ENCODE measurements around the gene CECR2.
"Not testable (repeated sequence)": the region's sequence is repeated elsewhere in the genome, so short reads cannot be mapped to it uniquely, and the experiment has no call there.

CECR2 gene

DNA sequence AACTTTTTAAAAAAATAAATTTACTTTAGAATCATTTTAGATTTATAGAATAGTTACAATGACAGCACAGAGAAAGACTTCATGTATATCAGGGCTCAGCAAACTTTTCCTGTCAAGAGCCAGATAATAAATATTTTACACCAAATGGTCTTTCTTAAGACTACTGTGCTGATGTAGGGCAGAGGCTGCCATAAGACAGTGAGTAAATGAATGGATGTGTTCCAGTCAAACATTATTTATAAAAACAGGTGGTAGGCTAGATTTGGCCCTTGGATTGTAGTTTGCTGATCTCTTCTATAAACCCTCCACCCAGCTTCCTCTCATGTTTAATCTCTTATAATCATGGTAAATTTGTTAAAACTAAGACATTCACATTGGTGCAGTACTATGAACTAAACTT is 33.0 kb downstream of the CECR2 start:
- no peak for DNase-seq (ENCODE audit: low read depth)

DNA sequence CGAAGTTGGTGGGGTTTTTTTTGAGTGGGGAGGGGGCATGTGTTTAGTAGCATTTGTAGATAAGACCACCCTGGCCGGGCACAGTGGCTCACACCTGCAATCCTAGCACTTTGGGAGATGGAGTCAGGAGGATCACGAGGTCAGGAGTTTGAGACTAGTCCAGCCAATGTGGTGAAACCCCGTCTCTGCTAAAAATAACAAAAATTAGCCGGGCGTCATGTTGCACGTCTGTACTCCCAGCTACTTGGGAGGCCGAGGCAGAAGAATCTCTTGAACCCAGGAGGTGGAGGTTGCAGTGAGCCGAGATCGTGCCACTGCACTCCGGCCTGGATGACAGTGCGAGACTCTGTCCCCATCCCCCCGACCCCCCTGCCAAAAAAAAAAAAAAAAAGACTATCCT is 34.6 kb downstream of the CECR2 start:
- no peak for DNase-seq (ENCODE audit: low read depth)

DNA sequence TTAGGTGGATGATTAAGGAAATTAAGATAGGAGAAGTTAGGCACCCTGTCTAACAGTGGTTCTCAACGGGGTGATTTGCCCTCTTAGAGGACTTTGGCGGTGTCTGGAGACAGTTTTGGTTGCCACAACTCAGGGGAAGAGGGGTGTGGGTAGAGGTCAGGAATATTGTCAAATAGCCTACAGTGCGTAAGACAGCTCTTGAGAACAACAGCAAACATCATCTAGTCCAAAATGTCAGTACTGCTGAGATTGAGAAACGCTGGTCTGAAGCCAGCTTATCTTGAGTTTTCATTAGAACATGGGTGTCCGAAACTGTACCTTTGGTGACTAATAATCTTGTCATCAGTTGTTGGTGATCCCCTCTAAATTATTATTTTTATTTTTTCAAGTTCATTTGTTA is 38.4 kb downstream of the CECR2 start:
- no peak for DNase-seq (ENCODE audit: low read depth)

DNA sequence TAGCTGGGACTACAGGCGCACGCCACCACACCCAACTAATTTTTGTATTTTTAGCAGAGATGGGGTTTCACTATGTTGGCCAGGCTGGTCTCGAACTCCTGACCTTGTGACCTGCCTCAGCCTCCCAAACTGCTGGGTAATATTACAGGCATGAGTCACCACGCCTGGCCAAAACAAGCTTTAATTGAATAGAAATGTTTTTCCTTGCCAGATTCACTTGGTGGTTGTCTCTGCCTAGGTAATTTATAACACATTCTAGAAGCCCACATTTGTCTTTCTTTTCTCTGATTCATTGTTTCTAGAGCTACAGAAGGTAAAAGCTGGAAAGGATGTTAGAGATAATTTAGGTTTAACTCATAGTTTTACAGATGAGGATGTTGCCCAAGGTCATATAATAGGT is 41.3 kb downstream of the CECR2 start:
- DNase-seq (ENCODE audit: low read depth), result no peak

DNA sequence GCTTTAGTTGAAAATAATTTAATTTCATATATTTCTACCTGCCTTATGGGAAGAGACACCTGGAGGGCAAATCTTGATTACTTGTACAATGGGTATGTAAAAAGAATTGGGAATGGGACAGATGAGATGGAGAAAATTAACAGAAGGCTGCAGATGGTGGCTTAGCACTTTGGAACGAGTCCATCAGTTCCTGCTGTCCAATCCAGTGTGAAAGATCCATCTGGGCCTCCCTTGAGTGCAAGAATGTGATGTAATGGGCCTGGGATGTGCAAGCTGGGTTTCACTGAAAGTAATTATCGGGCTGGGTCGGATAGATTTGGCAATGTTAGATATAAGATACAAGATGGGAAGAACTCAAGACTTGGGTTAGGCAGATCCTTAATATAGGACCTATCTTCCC is 42.0 kb downstream of the CECR2 start:
- no peak for DNase-seq (ENCODE audit: low read depth)

DNA sequence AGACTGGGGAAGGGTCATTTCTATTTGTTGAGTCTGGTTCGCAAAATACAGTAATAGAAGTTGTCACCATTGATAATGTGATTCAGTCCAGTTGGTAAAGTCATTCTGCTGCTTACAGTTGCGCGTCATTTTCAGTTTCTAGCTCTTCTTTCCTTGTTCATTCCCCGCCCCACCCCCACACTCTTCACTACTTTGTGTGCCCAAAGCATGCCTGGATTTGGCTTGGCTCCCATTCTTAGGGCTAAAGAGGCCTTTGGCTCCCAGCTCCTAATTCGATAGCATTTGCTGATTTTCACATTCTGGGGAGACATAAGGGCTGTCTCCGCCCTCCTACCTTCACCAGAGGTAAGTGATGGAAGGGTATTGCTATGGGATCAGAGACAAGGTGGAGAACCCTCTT is 43.0 kb downstream of the CECR2 start:
- no peak for DNase-seq (ENCODE audit: low read depth)

GRCh38 chr22:17418890-17419324 is 49.6 kb downstream of the CECR2 start:
- DNase-seq (ENCODE audit: low read depth), result no peak

GRCh38 chr22:17419348-17419747 is 50.1 kb downstream of the CECR2 start:
- DNase-seq (ENCODE audit: low read depth), result no peak

DNA sequence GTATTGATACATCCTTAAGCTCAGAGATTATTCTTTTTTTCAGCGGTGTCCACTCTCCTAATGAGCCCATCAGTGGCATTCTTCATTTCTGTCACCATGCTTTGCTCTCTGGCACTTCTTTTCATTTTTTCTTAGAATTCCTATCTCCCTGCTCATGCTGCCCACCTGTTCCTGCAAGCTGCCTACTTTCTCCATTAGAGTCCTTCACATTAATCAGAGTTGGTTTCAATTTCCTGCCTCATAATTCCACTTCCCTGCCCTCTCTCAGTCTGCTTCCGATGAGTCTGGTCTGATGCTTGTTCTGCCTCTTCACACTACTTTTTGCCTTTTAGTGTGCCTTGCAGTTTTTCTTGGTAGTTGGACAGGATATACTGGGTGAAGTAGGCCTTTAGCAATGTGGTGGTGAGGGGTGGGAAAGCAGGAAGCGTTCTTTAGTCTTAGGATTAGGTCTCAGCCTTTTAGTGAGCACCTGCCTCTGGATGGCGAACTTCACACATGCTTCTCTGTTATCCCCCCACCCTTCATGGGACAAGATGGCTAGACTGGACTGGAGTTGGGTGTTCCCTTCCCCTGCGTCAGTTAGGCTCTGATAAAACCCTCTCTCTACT is 53.6 kb downstream of the CECR2 start:
- no peak for DNase-seq (ENCODE audit: low read depth)

DNA sequence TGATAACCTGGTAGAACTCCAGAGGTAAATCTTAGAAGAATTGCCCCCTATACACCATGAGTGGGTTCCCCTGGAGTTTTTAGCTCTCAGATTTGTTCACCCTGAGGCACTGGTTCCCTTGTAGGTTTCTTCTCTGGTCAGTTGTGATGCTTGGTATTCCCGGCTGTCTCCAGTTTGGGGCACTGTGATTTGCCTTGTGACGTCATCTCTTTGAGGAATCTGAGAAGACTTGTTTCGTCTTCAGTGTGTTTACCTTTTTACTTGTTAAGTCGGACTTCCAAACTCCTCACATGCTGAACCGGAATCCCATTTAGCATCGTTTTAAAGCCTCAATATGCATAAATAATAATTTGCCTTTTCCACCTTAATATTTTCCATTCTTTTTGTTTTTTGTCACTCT is 54.4 kb downstream of the CECR2 start:
- no peak for DNase-seq (ENCODE audit: low read depth)

GRCh38 chr22:17427528-17427927 is 58.3 kb downstream of the CECR2 start:
- DNase-seq (ENCODE audit: low read depth), result not testable (repeated sequence)

GRCh38 chr22:17429516-17429915 is 60.3 kb downstream of the CECR2 start:
- no peak for DNase-seq (ENCODE audit: low read depth)

DNA sequence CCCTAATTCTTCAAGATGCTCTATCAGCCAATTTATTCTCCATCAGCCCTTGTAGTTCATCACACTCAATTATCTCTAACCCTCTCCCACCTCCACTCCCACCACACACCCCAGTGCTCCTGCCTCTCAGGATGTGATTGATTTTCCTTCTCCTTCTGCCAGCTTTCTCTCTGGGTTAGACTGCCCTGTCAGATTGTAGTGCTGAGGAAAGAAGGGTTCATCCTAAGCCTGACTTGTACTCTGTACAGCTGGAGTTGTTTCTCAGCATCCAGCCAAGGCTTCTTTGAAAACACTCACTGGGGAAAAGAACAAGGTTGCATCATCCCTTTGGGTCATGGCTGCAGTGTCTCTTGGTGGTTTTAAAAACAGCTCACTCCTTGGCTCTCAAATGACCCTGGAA is 61.2 kb downstream of the CECR2 start:
- no peak for DNase-seq (ENCODE audit: low read depth)

DNA sequence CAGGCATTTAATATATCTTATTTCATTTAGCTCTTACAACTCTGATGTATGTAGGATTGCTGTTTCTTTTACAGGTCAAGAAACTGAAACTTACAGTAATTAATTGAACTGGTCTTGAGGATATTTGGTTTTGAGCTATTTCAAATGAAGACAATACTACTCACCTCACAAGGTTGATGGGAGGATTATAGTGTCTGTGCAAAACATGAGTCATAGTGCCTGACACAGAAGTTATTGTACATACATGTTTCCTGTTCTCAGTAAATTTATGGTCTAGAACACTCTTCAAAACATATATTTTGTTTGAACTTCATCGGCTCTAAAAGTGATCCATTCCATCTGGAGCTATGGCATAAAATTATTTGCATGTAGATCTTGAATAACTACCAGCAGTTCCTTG is 61.9 kb downstream of the CECR2 start:
- DNase-seq (ENCODE audit: low read depth), result no peak

GRCh38 chr22:17434856-17435255 is 65.6 kb downstream of the CECR2 start:
- DNase-seq (ENCODE audit: low read depth), result no peak

DNA sequence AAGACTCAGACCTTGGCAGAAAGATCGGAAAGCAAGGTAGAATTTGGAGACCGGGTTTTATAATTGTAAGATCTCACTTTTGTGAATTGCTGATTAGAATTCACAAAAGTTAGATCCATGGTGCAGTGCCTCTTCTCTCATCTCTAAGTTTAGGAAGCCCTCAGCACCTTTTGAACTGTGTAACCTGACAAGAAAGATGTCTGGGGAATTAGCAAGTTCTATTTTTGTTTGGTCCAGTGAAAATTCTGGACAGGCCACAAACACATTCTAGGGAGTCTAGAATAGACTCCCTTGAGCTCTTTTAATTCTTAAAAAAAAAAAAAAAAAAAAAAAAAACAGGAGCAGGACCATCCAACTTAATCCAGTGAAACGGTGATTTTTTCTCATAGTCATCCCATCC is 66.1 kb downstream of the CECR2 start:
- DNase-seq (ENCODE audit: low read depth), result no peak

DNA sequence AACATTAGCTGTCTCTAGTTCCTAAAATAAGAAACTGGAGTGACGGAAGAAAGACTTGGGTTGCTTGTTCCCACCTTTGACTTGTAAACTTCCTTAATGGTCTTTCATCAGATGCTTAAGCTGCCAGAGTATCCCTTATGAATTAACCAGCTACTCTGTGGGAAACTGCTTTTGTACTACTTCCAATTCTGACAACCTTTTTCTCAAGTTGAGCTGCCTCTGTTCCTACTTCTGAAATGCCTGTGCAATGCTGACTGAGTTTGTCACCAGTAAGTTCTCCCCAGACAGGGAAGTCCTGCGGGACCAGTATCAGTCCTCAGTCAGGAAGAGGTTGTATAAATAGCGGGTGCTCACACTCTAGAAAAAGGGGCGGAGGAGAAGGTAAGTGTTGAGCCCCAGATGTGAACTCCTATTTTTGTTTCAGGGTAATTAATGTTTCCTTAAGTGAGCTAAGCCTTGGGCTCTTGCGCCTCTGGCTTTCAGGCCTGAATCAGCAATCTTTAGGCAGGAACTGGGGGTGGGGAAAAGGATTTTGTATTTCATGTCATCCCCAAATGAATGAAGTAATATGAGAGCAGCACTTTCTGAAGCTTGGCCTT is 67.2 kb downstream of the CECR2 start:
- DNase-seq (ENCODE audit: low read depth), result no peak

DNA sequence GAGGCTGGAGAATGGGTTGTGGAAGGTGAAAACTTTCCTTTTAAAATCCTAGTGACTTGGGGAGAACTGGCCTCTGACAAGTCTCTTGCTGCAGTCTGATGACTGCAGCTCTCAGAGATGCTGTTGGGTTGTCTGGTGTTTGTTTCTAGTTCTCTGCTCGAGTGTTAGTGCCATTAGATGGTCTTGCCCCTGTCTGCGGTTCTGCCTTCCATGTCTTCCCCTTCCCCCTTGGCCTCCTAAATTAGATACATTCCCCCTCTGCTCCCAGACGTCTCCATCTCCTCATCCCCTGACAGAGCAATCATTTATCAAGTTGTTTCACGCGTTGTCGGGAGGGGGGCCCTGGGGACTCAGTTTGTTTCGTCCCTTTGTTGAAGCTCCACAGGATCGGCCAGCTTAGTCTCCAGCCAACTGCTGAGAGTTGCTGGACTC is 67.7 kb downstream of the CECR2 start:
- DNase-seq (ENCODE audit: low read depth), result no peak

- DNase-seq (ENCODE audit: low read depth), result no peak
Measured at GRCh38 chr22:17438026-17438425, 68.8 kb downstream of the CECR2 start.

DNA sequence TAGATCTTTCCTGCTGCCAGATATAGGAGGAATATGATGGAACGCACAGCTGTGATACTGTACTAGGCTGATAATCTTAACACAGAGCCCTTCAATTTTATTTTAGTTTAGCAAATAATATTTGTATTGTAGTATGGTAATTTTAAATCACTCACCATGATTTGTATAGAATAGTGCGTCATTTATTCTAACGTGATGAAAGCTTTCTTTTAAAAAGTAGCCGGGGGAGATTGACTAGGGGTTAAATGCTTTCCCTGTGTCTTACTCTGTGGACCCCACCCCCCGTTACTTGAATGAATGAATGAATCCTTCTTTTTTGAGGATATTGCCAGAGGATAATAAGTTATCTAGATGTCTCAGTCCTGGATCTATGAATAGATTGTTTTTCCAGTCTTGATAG is 72.1 kb downstream of the CECR2 start:
- DNase-seq (ENCODE audit: low read depth), result no peak

DNA sequence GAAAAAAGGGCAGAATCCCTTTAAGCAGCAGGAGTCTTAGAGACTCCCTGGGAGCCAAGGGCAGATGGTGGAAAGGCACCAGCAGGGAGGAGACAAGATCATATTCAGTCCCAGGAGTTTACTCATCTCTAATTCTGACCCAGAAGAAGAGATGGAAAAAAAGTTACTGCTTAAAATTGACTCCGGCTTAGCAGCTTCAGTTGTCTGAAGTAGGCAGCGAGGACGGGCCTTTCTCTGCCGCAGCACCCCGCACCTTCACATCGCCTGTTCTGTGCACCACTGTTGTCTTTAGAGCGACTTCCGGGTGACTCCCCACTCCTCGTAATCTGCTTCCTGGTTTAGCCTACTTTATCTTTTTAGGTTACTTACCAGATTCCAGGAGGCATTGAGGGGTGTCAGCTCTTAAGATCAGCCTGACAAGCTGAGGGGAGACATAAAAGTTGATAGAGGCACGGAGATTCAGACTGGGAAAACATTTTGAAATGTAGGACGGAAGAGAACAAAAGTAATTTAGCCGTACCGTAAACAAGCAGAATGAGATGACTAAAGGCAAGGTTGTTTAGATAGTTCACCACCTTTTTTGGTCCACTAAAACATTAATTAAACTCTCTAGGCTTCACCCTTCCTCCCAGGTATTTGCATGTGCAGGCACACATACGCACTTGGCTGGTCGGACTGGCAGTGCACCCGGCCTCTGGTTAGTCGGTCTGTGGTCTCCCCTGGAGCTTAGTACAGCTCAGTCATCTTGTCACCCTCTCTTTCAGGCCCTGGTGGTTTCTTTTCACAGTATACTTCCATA is 74.3 kb downstream of the CECR2 start:
- DNase-seq (ENCODE audit: low read depth), result no peak

GRCh38 chr22:17444204-17444504 is 74.9 kb downstream of the CECR2 start:
- DNase-seq (ENCODE audit: low read depth), result no peak

DNA sequence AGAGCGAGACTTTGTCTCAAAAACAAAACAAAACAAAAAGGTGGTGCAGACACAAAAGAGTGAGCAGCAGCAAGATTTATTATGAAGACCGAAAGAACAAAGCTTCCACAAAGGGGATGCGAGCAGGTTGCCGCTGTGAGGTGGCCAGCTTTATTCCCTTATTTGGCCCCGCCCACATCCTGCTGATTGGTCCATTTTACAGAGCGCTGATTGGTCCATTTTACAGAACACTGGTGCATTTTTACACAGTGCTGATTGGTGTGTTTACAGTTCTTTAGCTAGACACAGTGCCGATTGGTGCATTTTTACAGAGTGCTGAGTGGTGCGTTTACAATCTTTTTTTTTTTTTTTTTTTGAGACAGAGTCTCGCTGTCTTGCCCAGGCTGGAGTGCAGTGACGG is 77.4 kb downstream of the CECR2 start:
- no peak for DNase-seq (ENCODE audit: low read depth)

DNA sequence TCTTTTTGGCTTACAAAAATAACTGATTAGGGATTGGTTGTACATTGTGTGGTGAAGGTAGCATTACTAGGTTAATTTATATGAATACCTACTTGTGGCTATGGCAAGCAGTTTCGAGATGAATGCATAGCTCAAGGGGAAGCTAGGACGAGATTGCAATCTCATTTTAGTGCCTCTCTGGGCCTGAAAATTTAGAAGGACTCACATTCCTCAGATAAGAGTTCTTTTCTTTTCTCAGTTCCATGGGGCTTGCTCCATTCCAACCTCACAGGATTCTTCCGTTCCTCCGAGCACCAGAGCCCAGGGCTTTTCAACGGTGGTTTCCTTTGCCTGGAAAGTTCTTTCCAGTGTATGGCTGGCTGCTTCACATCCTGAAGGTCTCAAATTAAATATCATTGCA is 82.1 kb downstream of the CECR2 start:
- DNase-seq (ENCODE audit: low read depth), result no peak

Measured in activated T-cell treated with anti-CD3 and anti-CD28 coated beads for 48 hours (primary cell).